B cell (primary cell): Measurements from ENCODE around the gene TBC1D22A. TPM values are rescaled to one million over a fixed set of nuclear protein-coding genes. Genes with fewer than 3 reads are reported as not detected.

ENCODE experiments used
- ATAC-seq: fragments of 200-7000 bp; cut with Tn5 transposase; one replicate; pipeline ENCODE4 v1.10.0; 2021; ENCODE audit warnings: low read depth, mild to moderate bottlenecking, moderate number of reproducible peaks, moderate library complexity
- CTCF ChIA-PET: fragments of 350-600 bp; sonication (Branson Sonifier 250); formaldehyde crosslinking; loops from one replicate; lab custom pipeline; 2021; ENCODE audit warnings: antibody characterized with exemption, inconsistent platforms; lab: Charles Lee
- POLR2A ChIA-PET: fragments of 350-600 bp; sonication (Branson Sonifier 250); formaldehyde crosslinking; loops from one replicate; lab custom pipeline; 2021; ENCODE audit warnings: antibody characterized with exemption; lab: Charles Lee
- DNase-seq: peaks from one replicate; pipeline ENCODE4 v3.0.0; 2013
- H2AFZ ChIP-seq: 2 replicates; pipeline ENCODE4 v1.6.1; 2012; ENCODE audit warnings: mild to moderate bottlenecking, low read depth, low read length; ENCODE audit not compliant: insufficient read depth, poor library complexity, severe bottlenecking
- H3K27ac ChIP-seq, 2 donors: 1 replicate in 1 of 2; 2 replicates in 1 of 2; pipeline ENCODE4 v1.5.1; 2012 to 2013; ENCODE audit warnings: low read length in 2 of 2, mild to moderate bottlenecking in 2 of 2, moderate library complexity in 1 of 2
- H3K27me3 ChIP-seq, 4 experiments: fragments of 200-600 bp in 1 of 4; sonication (generic) in 1 of 4; replicated peaks in 1 of 4; 1 replicate in 2 of 4; 2 replicates in 2 of 4; pipeline versions ENCODE4 v1.6.1 to v1.7.0; 2013 to 2016; ENCODE audit warnings: low read length in 3 of 4, mild to moderate bottlenecking in 2 of 4, mixed read lengths in 1 of 4, moderate library complexity in 1 of 4; ENCODE audit not compliant: insufficient read depth in 4 of 4, control insufficient read depth in 3 of 4; ENCODE audit errors: control extremely low read depth in 1 of 4
- H3K36me3 ChIP-seq, 2 experiments: replicated peaks in 1 of 2; 1 replicate in 1 of 2; 2 replicates in 1 of 2; pipeline versions ENCODE4 v1.6.1 to v1.7.1; 2013; ENCODE audit warnings: low read length in 1 of 2; ENCODE audit not compliant: insufficient read depth in 2 of 2, control insufficient read depth in 1 of 2; ENCODE audit errors: control extremely low read depth in 1 of 2, extremely low read depth in 1 of 2
- H3K4me1 ChIP-seq, 2 donors: fragments of 200-600 bp in 1 of 2; sonication (generic) in 1 of 2; 1 replicate in 1 of 2; 2 replicates in 1 of 2; pipeline versions ENCODE4 v1.5.1 to v1.6.1; 2013 to 2017; ENCODE audit warnings: low read length in 2 of 2; ENCODE audit not compliant: control insufficient read depth in 2 of 2, insufficient read depth in 2 of 2
- H3K4me2 ChIP-seq: replicated peaks from 2 replicates; pipeline ENCODE3; 2012; ENCODE audit warnings: mild to moderate bottlenecking, low read depth, low read length; ENCODE audit not compliant: poor library complexity, severe bottlenecking
- H3K4me3 ChIP-seq, 5 experiments: fragments of 200-600 bp in 1 of 5; sonication (generic) in 1 of 5; 1 replicate in 3 of 5; 2 replicates in 2 of 5; pipeline versions ENCODE4 v1.5.1 to v1.7.0; 2011 to 2016; ENCODE audit warnings: low read length in 4 of 5, mild to moderate bottlenecking in 4 of 5, low read depth in 2 of 5, control low read depth in 1 of 5, moderate library complexity in 1 of 5; ENCODE audit not compliant: insufficient read depth in 1 of 5; ENCODE audit errors: control extremely low read depth in 1 of 5, extremely low read depth in 1 of 5
- H3K79me2 ChIP-seq: fragments of 200-600 bp; sonication (generic); one replicate; pipeline ENCODE4 v1.6.0; 2016; ENCODE audit warnings: low read length; ENCODE audit not compliant: control insufficient read depth, insufficient read depth
- H3K9ac ChIP-seq: fragments of 200-600 bp; sonication (generic); 2 replicates; pipeline ENCODE4 v1.6.1; 2017; ENCODE audit warnings: mild to moderate bottlenecking, low read length, moderate library complexity
- H3K9me3 ChIP-seq, 3 donors: one replicate each; pipeline versions ENCODE4 v1.6.1 to v1.7.1; 2013; ENCODE audit warnings: low read length in 2 of 3; ENCODE audit not compliant: control insufficient read depth in 2 of 3, insufficient read depth in 1 of 3; ENCODE audit errors: control extremely low read depth in 1 of 3
- H4K20me1 ChIP-seq: 2 replicates; pipeline ENCODE4 v1.6.0; 2012; ENCODE audit warnings: mild to moderate bottlenecking, low read length; ENCODE audit not compliant: insufficient read depth, control insufficient read depth, poor library complexity, severe bottlenecking
- H3K27ac Mint-ChIP-seq: one replicate; pipeline ENCODE4 v1.8.0; 2021; ENCODE audit warnings: mixed read lengths
- H3K27me3 Mint-ChIP-seq: one replicate; pipeline ENCODE4 v1.8.0; 2021; ENCODE audit warnings: mixed read lengths
- H3K4me1 Mint-ChIP-seq: one replicate; pipeline ENCODE4 v1.8.0; 2021; ENCODE audit warnings: mixed read lengths
- H3K4me3 Mint-ChIP-seq: one replicate; pipeline ENCODE4 v1.8.0; 2021; ENCODE audit warnings: mixed read lengths
- H3K9me3 Mint-ChIP-seq: one replicate; pipeline ENCODE4 v1.8.0; 2022; ENCODE audit warnings: mixed read lengths; ENCODE audit not compliant: insufficient read depth
- CTCF ChIP-seq: fragments of 200-600 bp; IDR thresholded peaks from one replicate; pipeline ENCODE4 v1.8.0; 2022; ENCODE audit warnings: antibody characterized with exemption, mild to moderate bottlenecking
- EZH2 ChIP-seq: IDR thresholded peaks from 2 replicates; pipeline ENCODE4 v1.6.1; 2012; ENCODE audit warnings: borderline replicate concordance, low read depth, mild to moderate bottlenecking, moderate library complexity, low read length; ENCODE audit not compliant: insufficient read depth, poor library complexity, severe bottlenecking
- WGBS: methylation state at CpG from one replicate; pipeline ENCODE4 v1.1.5; 2013; ENCODE audit warnings: missing lambda C conversion rate; ENCODE audit not compliant: insufficient coverage; 5-methylcytosine and 5-hydroxymethylcytosine counted together
- intact Hi-C: fragments of 100-400 bp; cut with micrococcal nuclease; formaldehyde crosslinking; loops from one replicate; pipeline ENCODE4 v1.10.0; 2022
- polyA plus RNA-seq: library from polyadenylated mRNA; depleted of rRNA; stranded (reverse); fragments of >200 nt; gene quantifications from 2 replicates; pipeline ENCODE4 v1.2.3, GENCODE V29; 2012
- total RNA-seq, 2 donors: library from RNA; stranded (reverse); fragments of 120-200 nt in 1 of 2; gene quantifications; 1 replicate in 1 of 2; 2 replicates in 1 of 2; pipeline versions ENCODE4 v1.2.3 to v1.2.4, GENCODE V29; 2013 to 2022

The TBC1D22A gene
- total and polyA plus RNA-seq, 2 donors (not counting 1 experiment from before 2014, with no cell fraction given) = 73.8 to 128 TPM

- H3K9me3 Mint-ChIP-seq = no peaks in the 10 kb centered on the region
- intact Hi-C loops = no loop called here
- peaks cover 2% of the 10 kb centered on the region for H3K27me3 Mint-ChIP-seq
- H3K27ac Mint-ChIP-seq = no peak overlapping the region
- H3K9ac ChIP-seq = no peak overlapping the region
- 98% methylated on average over 10 of the region's 10 CpGs for WGBS
- ATAC-seq (no peak), DNase-seq (no peak)
- H3K27ac ChIP-seq = no peak overlapping the region
- no peaks in the 10 kb centered on the region for H3K79me2 ChIP-seq
- no peaks in the 10 kb centered on the region for H3K9me3 ChIP-seq
- H3K4me1 ChIP-seq = no peaks in the 10 kb centered on the region
- H3K27me3 ChIP-seq = no peaks in the 10 kb centered on the region
- no peaks in the 10 kb centered on the region for H3K4me1 Mint-ChIP-seq
- H3K4me3 Mint-ChIP-seq = no peak overlapping the region
- TF ChIP-seq CTCF (no peak), EZH2 (no peak)
- no peaks in the 10 kb centered on the region for H3K36me3 ChIP-seq
- H3K4me2 ChIP-seq = no peak overlapping the region
- no peak overlapping the region for H2AFZ ChIP-seq
- CTCF ChIA-PET = no interaction called here
- POLR2A ChIA-PET = no interaction called here
- H3K4me3 ChIP-seq = no peak overlapping the region
- H4K20me1 ChIP-seq = no peaks in the 10 kb centered on the region
Measured at GRCh38 chr22:47219789-47220188, 457.3 kb downstream of the TBC1D22A start.

DNA sequence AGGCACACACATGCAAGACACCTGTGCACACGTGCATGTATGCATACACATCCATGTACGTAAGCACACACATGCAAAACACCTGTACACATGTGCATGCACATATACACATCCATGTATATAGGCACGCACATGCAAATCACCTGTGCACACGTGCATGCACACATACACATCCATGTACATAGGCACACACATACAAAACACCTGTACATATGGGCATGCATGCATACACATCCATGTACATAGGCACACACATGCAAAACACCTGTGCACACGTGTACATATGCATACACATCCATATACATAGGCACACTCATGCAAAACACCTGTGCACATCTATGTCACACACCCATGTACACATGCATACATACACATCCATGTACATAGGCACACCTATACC lies 458.3 kb downstream of the TBC1D22A start:
- ATAC-seq (no peak), DNase-seq (no peak)
- H3K27ac Mint-ChIP-seq = no peak overlapping the region
- Histone ChIP-seq H3K36me3 (no peaks in the 10 kb centered on the region), H3K79me2 (no peaks in the 10 kb centered on the region), H3K9ac (no peak overlapping the region), H3K27ac (no peak overlapping the region), H4K20me1 (no peaks in the 10 kb centered on the region), H3K4me1 (no peaks in the 10 kb centered on the region), H3K27me3 (no peaks in the 10 kb centered on the region), H2AFZ (no peak overlapping the region), H3K9me3 (no peaks in the 10 kb centered on the region), H3K4me2 (no peak overlapping the region), H3K4me3 (no peak overlapping the region)
- H3K9me3 Mint-ChIP-seq = no peaks in the 10 kb centered on the region
- ChIA-PET POLR2A (no interaction called here), CTCF (no interaction called here)
- no peak overlapping the region for H3K4me3 Mint-ChIP-seq
- 75% methylated on average over 5 of the region's 5 CpGs for WGBS
- TF ChIP-seq EZH2 (no peak), CTCF (no peak)
- H3K4me1 Mint-ChIP-seq = no peaks in the 10 kb centered on the region
- intact Hi-C loops = no loop called here
- H3K27me3 Mint-ChIP-seq = peaks cover 2% of the 10 kb centered on the region
